Muscle layer of duodenum (tissue), 2 donors: ENCODE results near the gene MGAT4C.

Experiments used
- H3K27ac ChIP-seq: one replicate; pipeline ENCODE4 v1.7.0; 2013; ENCODE audit warnings: mild to moderate bottlenecking, low read length
- H3K27me3 ChIP-seq: one replicate; pipeline ENCODE4 v1.7.0; 2013; ENCODE audit warnings: low read depth, mild to moderate bottlenecking, control low read depth, low read length
- H3K36me3 ChIP-seq, 2 donors: one replicate each; pipeline ENCODE4 v1.7.0; 2013; ENCODE audit warnings: low read length in 2 of 2, control low read depth in 1 of 2, mild to moderate bottlenecking in 1 of 2; ENCODE audit not compliant: insufficient read depth in 2 of 2, control insufficient read depth in 1 of 2
- H3K4me1 ChIP-seq, 2 donors: one replicate each; pipeline ENCODE4 v1.7.0; 2013; ENCODE audit warnings: low read length in 2 of 2, mild to moderate bottlenecking in 2 of 2, control low read depth in 1 of 2, moderate library complexity in 1 of 2; ENCODE audit not compliant: insufficient read depth in 2 of 2, control insufficient read depth in 1 of 2
- H3K4me3 ChIP-seq, 2 donors: one replicate each; pipeline ENCODE4 v1.7.0; 2013; ENCODE audit warnings: low read length in 2 of 2, low read depth in 1 of 2, mild to moderate bottlenecking in 1 of 2
- H3K9me3 ChIP-seq, 2 donors: one replicate each; pipeline ENCODE4 v1.7.0; 2013; ENCODE audit warnings: low read length in 2 of 2, control low read depth in 1 of 2, mild to moderate bottlenecking in 1 of 2; ENCODE audit not compliant: control insufficient read depth in 1 of 2
- donor health status: healthy.

The MGAT4C gene

GRCh38 chr12:85920324-85920947, 335.8 kb downstream of the MGAT4C start:
- H3K27me3 ChIP-seq: no peaks in the 10 kb centered on the region
- no peak overlapping the region for H3K4me3 ChIP-seq
- H3K9me3 ChIP-seq: no peaks in the 10 kb centered on the region
- H3K27ac ChIP-seq: no peak overlapping the region
- no peaks in the 10 kb centered on the region for H3K36me3 ChIP-seq
- no peaks in the 10 kb centered on the region for H3K4me1 ChIP-seq
